Stimulated activated CD8-positive, alpha-beta memory T cell treated with anti-CD3 and anti-CD28 coated beads, Interleukin-15, amount 100 ng/mL, for 1 hour (primary cell): ENCODE measurements around the gene CMTM6.
"Not testable (repeated sequence)": the region's sequence is repeated elsewhere in the genome, so short reads cannot be mapped to it uniquely, and the experiment has no call there.

ENCODE experiments used
- DNase-seq: peaks from one replicate; pipeline ENCODE4 v3.0.0-alpha.2; 2020; ENCODE audit warnings: low read depth

Gene CMTM6

GRCh38 chr3:32502118-32502945 is at the start of gene CMTM6:
Gene CMTM6 (minus strand): TSS chr3:32502852. CDS start chr3:32502745, 107 bp downstream.
- peak; percentile 44 for DNase-seq

- DNase-seq: no peak
Measured at GRCh38 chr3:32552013-32552412, 49.4 kb upstream of the CMTM6 start.

- DNase-seq: no peak
Measured at GRCh38 chr3:32551496-32551895, 48.8 kb upstream of the CMTM6 start.

DNA sequence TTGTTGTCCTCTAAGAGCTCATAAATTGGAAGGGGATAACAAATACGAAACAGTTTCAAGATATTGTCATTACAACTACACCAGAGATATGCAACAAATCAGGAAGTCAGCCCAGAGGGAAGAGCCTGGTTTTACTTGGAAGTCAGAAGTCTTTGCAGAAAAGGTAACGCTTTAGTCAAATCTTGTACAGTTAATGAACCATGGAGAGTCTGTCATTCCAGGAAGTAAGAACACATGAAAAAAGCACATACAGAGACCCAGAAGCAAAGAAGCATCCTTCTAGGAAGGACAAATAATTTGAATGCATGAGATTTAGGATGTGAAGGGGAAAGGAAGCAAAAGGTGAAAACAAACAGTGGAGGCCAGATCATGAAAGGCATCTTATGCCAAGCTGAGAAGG is 48.4 kb upstream of the CMTM6 start:
- DNase-seq: no peak

- no peak for DNase-seq
Measured at GRCh38 chr3:32545305-32545704, 42.7 kb upstream of the CMTM6 start.

- no peak for DNase-seq
Measured at GRCh38 chr3:32544894-32545293, 42.2 kb upstream of the CMTM6 start.

- DNase-seq: no peak
Measured at GRCh38 chr3:32542807-32543206, 40.2 kb upstream of the CMTM6 start.

- no peak for DNase-seq
Measured at GRCh38 chr3:32540899-32541298, 38.2 kb upstream of the CMTM6 start.

GRCh38 chr3:32532434-32532833 is 29.8 kb upstream of the CMTM6 start:
- DNase-seq: no peak

GRCh38 chr3:32531010-32531647 is 28.5 kb upstream of the CMTM6 start:
- no peak for DNase-seq

GRCh38 chr3:32525720-32526119 is 23.1 kb upstream of the CMTM6 start:
- DNase-seq: no peak

DNA sequence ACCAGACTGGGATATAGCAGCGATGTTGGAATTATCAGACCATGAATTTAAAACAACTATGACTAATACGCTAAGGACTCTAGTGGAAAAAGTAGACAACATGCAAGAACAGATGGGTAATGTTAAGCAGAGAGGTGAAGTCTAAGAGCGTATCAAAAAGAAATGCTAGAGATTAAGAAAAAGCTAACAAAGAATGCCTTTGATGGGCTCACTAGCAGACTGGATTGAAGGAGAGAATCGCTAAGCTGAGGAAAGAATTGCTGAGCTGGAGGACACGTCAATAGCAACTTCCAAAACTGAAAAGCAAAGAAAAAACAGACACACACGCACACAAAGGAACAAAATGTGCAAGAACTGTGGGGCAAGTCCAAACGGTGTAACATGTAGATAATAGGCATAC is 20.0 kb upstream of the CMTM6 start:
- no peak for DNase-seq

DNA sequence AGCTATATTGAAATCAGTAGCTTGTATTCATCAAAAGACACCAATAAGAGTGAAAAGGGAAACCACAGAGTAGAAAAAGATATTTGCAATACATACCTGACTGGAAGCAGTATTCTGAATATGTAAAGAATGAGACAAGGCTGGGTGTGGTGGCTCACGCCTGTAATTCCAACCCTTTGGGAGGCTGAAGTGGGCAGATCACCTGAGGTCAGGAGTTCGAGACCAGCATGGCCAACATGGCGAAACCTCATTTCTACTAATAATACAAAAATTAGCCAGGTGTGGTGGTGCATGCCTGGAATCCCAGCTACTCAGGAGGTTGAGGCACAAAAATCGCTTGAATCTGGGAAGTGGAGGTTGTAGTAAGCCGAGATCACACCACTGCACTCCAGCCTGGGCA is 16.3 kb upstream of the CMTM6 start:
- not testable (repeated sequence) for DNase-seq

DNA sequence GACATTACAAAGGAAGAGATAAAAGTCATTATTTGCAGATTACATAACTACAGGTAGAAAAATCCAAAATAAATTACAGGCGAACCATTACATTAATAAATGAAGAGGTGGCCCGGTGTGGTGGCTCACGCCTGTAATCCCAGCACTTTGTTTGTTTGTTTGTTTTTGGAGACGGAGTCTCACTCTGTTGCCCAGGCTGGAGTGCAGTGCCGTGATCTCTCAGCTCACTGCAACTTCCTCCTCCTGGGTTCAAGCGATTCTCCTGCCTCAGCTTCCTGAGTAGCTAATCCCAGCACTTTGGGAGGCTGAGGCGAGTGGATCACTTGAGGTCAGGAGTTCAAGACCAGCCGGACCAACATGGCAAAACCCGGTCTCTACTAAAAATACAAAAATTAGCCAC is 14.1 kb upstream of the CMTM6 start:
- DNase-seq: not testable (repeated sequence)

GRCh38 chr3:32511005-32511404 is 8.4 kb upstream of the CMTM6 start:
- no peak for DNase-seq

DNA sequence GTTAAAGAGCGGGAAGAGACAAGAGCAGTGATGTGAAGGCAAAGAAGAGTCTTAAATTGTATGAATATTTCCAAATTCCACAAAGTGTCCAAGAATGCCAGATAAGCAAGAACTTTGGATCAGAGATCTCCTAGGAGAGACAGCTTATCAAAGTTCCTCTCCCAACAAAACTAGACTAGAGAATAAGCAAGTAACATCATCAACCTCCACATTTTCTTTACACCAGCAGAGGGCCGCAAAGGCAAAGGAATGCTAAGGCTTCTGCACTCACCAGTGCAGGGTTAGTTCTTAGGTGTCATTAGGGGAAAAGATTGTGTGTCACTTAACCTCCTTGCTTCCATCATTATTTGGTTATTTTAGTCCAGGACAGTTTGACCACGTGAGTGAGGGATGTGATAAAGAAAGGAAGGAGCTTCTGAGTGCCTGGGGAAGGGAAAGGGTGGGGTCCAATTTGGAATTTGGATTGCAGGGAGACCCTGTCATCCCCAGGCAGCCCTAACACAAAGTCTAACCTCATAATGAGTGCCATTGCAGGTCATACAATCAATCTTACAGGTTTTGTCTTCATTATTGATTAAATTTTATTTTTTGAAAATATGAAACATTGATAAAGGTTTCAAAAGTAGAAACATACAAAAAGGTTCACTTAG is 7.5 kb upstream of the CMTM6 start:
- peak; percentile 47 for DNase-seq

DNA sequence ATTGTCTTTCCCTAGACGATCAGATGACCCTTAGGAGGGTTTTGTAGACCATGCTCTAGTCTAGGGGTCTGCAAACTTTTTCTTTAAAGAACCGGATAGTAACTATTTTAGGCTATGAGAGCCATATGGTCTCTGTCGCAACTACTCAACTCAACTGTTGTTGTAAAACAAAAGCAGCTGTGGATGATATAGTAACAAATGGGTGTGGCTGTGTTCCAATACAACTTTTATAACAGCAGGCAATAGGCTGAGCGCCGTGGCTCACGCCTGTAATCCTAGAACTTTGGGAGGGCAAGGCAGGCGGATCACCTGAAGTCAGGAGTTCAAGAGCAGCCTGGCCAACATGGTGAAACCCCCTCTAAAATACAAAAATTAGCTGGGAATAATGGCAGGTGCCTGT is 6.1 kb upstream of the CMTM6 start:
- DNase-seq: no peak

- no peak for DNase-seq
Measured at GRCh38 chr3:32506466-32506865, 3.8 kb upstream of the CMTM6 start.

DNA sequence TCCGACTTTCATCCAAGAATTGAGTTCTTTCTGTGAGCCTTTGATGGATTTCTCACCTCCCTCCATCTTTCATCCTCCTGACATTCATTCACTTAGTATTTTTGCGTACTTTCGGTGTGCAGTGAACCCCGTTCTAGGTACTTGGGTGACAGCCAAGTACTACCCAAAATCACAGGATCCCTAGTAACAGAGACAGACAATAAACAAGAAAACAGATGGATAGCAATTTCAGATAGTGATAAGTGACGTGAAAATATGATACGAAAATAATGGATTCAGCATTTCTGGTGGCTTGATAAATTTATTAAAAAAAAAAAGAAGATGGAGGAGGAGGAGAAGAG is 264 bp upstream of the CMTM6 start:
- DNase-seq: no peak

DNA sequence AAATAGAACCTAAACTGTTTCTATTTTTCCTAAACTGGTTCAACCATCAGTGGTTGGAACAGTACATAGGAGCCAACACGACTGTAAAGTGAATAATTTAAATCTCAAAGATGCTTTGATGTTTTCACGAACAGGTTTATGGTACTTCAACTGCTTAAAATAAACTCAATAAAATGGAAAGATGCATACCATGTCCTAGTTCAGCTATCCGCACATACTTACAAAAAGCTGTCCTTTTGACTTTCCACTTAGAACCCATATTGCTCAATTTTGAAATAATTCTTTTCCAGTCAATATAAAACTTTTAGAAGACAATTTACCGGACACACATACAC is 902 bp downstream of the CMTM6 start:
- no peak for DNase-seq

DNA sequence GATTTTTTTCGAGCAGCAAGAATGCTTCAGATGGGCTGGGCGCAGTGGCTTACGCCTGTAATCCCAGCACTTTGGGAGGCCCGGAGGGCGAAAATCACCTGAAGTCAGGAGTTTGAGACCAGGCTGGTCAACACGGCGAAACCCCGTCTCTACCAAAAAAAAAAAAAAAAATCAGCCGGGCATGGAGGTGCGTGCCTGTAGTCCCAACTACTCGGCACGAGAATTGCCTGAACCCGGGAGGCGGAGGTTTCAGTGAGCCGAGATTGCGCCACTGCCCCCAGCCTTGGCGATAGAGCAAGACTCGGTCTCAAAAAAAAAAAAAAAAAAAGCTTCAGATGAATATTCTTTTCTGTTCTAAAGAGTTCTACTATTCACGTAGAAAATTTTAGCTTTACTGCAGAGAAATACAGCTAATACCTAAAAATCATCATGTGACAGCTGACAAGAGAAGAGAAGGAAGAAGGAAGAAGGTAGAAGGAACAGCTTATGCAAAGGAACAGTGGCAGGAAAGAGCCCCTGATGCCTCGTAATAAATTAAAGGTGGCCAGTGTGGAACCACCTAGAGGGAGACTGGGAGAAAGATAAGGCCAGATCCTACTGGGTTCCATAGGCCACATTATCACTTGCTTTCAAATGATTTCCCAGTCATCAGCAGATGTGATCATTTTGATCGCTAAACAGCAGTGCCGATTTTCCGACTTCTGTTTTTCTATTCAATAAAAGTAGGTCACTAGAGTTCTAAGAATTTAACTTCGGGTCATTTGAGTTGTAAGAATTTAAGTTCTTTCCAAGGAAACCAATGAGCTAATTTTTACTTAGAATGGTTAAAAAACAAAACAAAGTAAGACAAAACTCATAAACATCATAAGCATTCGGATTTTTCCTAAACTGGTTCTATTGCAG is 1.5 kb downstream of the CMTM6 start:
- DNase-seq: no peak

DNA sequence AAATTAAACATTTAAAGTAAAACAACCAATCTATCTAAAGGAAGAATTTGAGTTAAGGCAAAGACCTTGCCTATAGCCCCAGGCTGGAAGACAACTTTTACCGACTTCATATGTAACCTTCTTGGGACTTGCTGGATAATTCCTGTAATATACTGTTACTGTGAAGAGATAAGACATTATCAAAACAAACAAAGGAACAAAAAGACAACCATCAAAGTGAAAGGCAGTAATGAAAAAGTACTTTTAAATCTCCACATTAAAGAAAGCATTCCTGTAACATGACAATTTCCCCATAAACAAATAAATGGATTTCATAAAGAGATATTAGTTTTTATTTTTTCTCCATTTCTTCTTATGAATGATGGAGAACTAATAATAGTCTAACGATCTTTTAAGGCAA is 2.4 kb downstream of the CMTM6 start:
- no peak for DNase-seq
